K562 (cell line): ENCODE results near the gene CTCF. TPM values are rescaled to one million over a fixed set of nuclear protein-coding genes. Genes with fewer than 3 reads are reported as not detected.
A peak's percentile ranks its signal among the peaks of the same experiment; 100 is the strongest.

Source experiments
- BRD9 ChIP-seq: fragments of 450-650 bp; IDR thresholded peaks from 2 replicates; pipeline ENCODE4 v1.6.1; 2018; ENCODE audit warnings: low read depth; ENCODE audit not compliant: partially characterized antibody
- EP300 ChIP-seq: IDR thresholded peaks from 2 replicates; pipeline ENCODE4 v1.6.1; 2012; ENCODE audit warnings: low read length, improper control_type of control experiment
- FOXA1 ChIP-seq: fragments of 450-650 bp; IDR thresholded peaks from 2 replicates; pipeline ENCODE4 v1.6.1; 2016; ENCODE audit warnings: mild to moderate bottlenecking, borderline replicate concordance
- FOXK1 ChIP-seq: sonication (generic); formaldehyde crosslinking; IDR thresholded peaks from 2 replicates; pipeline ENCODE4 v1.8.0; 2022; ENCODE audit warnings: missing genetic modification reagents, mild to moderate bottlenecking, borderline replicate concordance
- JUND ChIP-seq, 2 experiments: IDR thresholded peaks; 2 replicates in 1 of 2; 3 replicates in 1 of 2; pipeline ENCODE4 v1.6.1; 2011; ENCODE audit warnings: borderline replicate concordance in 2 of 2, low read depth in 2 of 2, low read length in 2 of 2, improper control_type of control experiment in 1 of 2, missing biosample characterization in 1 of 2, missing genetic modification characterization in 1 of 2, missing genetic modification reagents in 1 of 2
- NFYB ChIP-seq: IDR thresholded peaks from 2 replicates; pipeline ENCODE4 v1.6.1; 2011; ENCODE audit warnings: mild to moderate bottlenecking, moderate library complexity; ENCODE audit not compliant: insufficient read length; ENCODE audit errors: extremely low read depth
- PHF8 ChIP-seq: fragments of 200-600 bp; sonication (generic); IDR thresholded peaks from 2 replicates; pipeline ENCODE4 v1.6.1; 2012; ENCODE audit warnings: mixed run types, mild to moderate bottlenecking, inconsistent platforms, low read length, moderate library complexity, borderline replicate concordance
- SMARCA4 ChIP-seq: fragments of 450-650 bp; IDR thresholded peaks from 2 replicates; pipeline ENCODE4 v1.6.1; 2016
- TBP ChIP-seq: optimal IDR thresholded peaks from 2 replicates; pipeline ENCODE3; 2011; ENCODE audit warnings: low read depth, low read length, improper control_type of control experiment
- TEAD4 ChIP-seq, 2 experiments: sonication (generic) in 1 of 2; formaldehyde crosslinking in 1 of 2; IDR thresholded peaks; 2 replicates each; pipeline versions ENCODE4 v1.6.1 to v1.8.0; 2012 to 2022; ENCODE audit warnings: borderline replicate concordance in 1 of 2, inconsistent platforms in 1 of 2, low read length in 1 of 2, mild to moderate bottlenecking in 1 of 2, missing genetic modification reagents in 1 of 2
- TSC22D4 ChIP-seq: fragments of 450-650 bp; IDR thresholded peaks from 2 replicates; pipeline ENCODE4 v1.6.1; 2016; ENCODE audit warnings: missing genetic modification characterization, missing biosample characterization, control low read depth
- ZNF174 ChIP-seq: fragments of 250-450 bp; sonication (Bioruptor Pico); IDR thresholded peaks from 2 replicates; pipeline ENCODE4 v1.4.0; 2020; ENCODE audit warnings: mild to moderate bottlenecking
- ZNF197 ChIP-seq: fragments of 200-800 bp; sonication (Bioruptor generic); IDR thresholded peaks from 2 replicates; pipeline ENCODE4 v1.6.1; 2016; ENCODE audit warnings: low read depth, missing genetic modification characterization, missing compliant biosample characterization
- ZNF589 ChIP-seq: fragments of 200-800 bp; sonication (Bioruptor generic); IDR thresholded peaks from 2 replicates; pipeline ENCODE4 v1.6.1; 2016; ENCODE audit warnings: low read depth, missing genetic modification characterization, missing compliant biosample characterization
- ZNF644 ChIP-seq: fragments of 200-800 bp; sonication (Bioruptor generic); IDR thresholded peaks from 2 replicates; pipeline ENCODE4 v1.6.1; 2016; ENCODE audit warnings: low read depth, missing genetic modification characterization, missing compliant biosample characterization
- ZNF668 ChIP-seq: fragments of 250-450 bp; sonication (Bioruptor Pico); IDR thresholded peaks from 2 replicates; pipeline ENCODE4 v1.8.0; 2022; ENCODE audit warnings: mild to moderate bottlenecking, inconsistent platforms
- polyA plus RNA-seq, 8 experiments: library from polyadenylated mRNA; depleted of rRNA in 4 of 8; stranded (reverse) in 5 of 8; unstranded in 3 of 8; fragments of >200 nt; fragmentation: Nextera tagmentation in 2 of 8; fragmentation: Illumina TruSeq in 1 of 8; extraction: Ambion mirVana in 2 of 8; extraction: Trizol in 1 of 8; gene quantifications; 2 replicates each; pipeline versions ENCODE4 v1.2.1 to v1.2.3, GENCODE V29; 2011 to 2014; ENCODE audit warnings: inconsistent platforms in 1 of 8, missing spikeins in 1 of 8
- total RNA-seq, 7 experiments: library from RNA; depleted of rRNA in 6 of 7; stranded (reverse); fragments of >200 nt in 6 of 7; fragmentation: Illumina TruSeq in 2 of 7; extraction: Trizol in 2 of 7; gene quantifications; 2 replicates each; pipeline versions ENCODE4 v1.2.1 to v1.2.3, GENCODE V29; 2011 to 2021; ENCODE audit warnings: low replicate concordance in 1 of 7
- TF ChIP-seq, protein P1 (sequence below): conservative IDR thresholded peaks from 2 replicates; pipeline ENCODE4 v1.6.1; 2011; ENCODE audit warnings: low read depth, mild to moderate bottlenecking, low read length; ENCODE audit not compliant: control insufficient read depth
- TF ChIP-seq, protein P2 (sequence below): fragments of 250-450 bp; sonication (Bioruptor Pico); IDR thresholded peaks from 2 replicates; pipeline ENCODE4 v1.9.0; 2021; ENCODE audit warnings: mild to moderate bottlenecking, inconsistent platforms
- TF ChIP-seq, protein P3 (sequence below): fragments of 250-450 bp; sonication (Bioruptor Pico); IDR thresholded peaks from 2 replicates; pipeline ENCODE4 v1.5.1; 2021; ENCODE audit warnings: mild to moderate bottlenecking

Gene CTCF
- total and polyA plus RNA-seq, 9 of the 15 experiments (the other 6 are each of a cell fraction or from before 2014, with no cell fraction given) = 7.8 to 49.2 (median 33.9) TPM

DNA sequence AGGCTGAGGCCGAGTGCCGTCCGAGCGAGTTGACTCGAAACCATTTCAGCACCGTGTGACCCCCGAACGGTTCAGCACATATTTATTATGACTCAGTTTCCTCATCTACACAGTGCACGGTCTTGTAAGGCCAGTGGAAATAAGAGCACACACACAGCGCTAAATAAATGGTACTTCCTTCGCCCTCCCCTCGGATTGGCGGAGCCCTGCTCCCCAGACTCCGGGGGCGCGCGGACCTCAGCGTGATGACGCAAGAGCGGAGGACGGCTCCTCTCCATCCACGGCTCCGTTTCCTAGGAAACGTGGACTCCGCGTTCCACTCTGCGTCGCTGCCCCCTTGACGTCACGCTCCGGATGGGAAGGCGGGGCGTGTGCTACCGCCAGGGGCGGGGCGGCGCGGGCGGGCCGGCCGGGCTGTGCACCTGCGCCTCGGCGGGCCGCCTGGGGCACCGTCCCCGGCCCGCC is 98.3 kb downstream of the CTCF start, which contains the start of gene PARD6A (continued):
- TF ChIP-seq, protein P1, sequence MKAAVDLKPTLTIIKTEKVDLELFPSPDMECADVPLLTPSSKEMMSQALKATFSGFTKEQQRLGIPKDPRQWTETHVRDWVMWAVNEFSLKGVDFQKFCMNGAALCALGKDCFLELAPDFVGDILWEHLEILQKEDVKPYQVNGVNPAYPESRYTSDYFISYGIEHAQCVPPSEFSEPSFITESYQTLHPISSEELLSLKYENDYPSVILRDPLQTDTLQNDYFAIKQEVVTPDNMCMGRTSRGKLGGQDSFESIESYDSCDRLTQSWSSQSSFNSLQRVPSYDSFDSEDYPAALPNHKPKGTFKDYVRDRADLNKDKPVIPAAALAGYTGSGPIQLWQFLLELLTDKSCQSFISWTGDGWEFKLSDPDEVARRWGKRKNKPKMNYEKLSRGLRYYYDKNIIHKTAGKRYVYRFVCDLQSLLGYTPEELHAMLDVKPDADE = no peak; the same call in 1 of the 2 replicates
- TF ChIP-seq ZNF174 (CRISPR knock-in tag) (no peak), ZNF668 (CRISPR knock-in tag) (no peak), EP300 (no peak; the same call in 1 of the 2 replicates), TEAD4 (IDR thresholded peaks at IDR 0.05; ENCODE audit: low read length) (0 out of 2 replicates have a peak, but pooled peaks have one; percentile 7), TEAD4 (CRISPR knock-in tag; IDR thresholded peaks at IDR 0.05; ENCODE audit: borderline replicate concordance) (no peak), TBP (no peak), ZNF589 (CRISPR knock-in tag) (no peak), TSC22D4 (tag) (no peak), ZNF197 (CRISPR knock-in tag) (no peak), FOXK1 (no peak), BRD9 (no peak), SMARCA4 (no peak), PHF8 (no peak; the same call in none of the 2 replicates), NFYB (peak; percentile 49), JUND (IDR thresholded peaks at IDR 0.05; ENCODE audit: borderline replicate concordance, low read depth, low read length) (peak; percentile 87), JUND (tag; IDR thresholded peaks at IDR 0.05; ENCODE audit: borderline replicate concordance, low read depth, low read length) (peak; percentile 64; the same call in 1 of the 3 replicates), FOXA1 (no peak), ZNF644 (tag) (no peak)
- TF ChIP-seq, protein P2, sequence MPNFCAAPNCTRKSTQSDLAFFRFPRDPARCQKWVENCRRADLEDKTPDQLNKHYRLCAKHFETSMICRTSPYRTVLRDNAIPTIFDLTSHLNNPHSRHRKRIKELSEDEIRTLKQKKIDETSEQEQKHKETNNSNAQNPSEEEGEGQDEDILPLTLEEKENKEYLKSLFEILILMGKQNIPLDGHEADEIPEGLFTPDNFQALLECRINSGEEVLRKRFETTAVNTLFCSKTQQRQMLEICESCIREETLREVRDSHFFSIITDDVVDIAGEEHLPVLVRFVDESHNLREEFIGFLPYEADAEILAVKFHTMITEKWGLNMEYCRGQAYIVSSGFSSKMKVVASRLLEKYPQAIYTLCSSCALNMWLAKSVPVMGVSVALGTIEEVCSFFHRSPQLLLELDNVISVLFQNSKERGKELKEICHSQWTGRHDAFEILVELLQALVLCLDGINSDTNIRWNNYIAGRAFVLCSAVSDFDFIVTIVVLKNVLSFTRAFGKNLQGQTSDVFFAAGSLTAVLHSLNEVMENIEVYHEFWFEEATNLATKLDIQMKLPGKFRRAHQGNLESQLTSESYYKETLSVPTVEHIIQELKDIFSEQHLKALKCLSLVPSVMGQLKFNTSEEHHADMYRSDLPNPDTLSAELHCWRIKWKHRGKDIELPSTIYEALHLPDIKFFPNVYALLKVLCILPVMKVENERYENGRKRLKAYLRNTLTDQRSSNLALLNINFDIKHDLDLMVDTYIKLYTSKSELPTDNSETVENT (CRISPR knock-in tag) = no peak
- TF ChIP-seq, protein P3, sequence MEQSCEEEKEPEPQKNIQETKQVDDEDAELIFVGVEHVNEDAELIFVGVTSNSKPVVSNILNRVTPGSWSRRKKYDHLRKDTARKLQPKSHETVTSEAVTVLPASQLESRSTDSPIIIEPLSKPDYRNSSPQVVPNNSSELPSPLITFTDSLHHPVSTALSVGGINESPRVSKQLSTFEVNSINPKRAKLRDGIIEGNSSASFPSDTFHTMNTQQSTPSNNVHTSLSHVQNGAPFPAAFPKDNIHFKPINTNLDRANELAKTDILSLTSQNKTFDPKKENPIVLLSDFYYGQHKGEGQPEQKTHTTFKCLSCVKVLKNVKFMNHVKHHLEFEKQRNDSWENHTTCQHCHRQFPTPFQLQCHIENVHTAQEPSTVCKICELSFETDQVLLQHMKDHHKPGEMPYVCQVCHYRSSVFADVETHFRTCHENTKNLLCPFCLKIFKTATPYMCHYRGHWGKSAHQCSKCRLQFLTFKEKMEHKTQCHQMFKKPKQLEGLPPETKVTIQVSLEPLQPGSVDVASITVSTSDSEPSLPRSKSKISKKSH = no peak
